VCaP (cell line): ENCODE results near the gene CTAGE1.
A peak's percentile ranks its signal among the peaks of the same experiment; 100 is the strongest.

Experiments
- H3K27ac ChIP-seq: fragments of 450-650 bp; 2 replicates; pipeline ENCODE4 v1.5.1; 2017
- CTCF ChIP-seq: fragments of 450-650 bp; conservative IDR thresholded peaks from 2 replicates; pipeline ENCODE4 v1.5.1; 2017; ENCODE audit warnings: mild to moderate bottlenecking, moderate library complexity

Gene CTAGE1

GRCh38 chr18:22387787-22388186 is 29.9 kb downstream of the CTAGE1 start:
- no peak overlapping the region; the same call in 1 of the 2 replicates for H3K27ac ChIP-seq
- TF ChIP-seq CTCF: no peak

GRCh38 chr18:22387364-22387763 is 30.4 kb downstream of the CTAGE1 start:
- no peak overlapping the region for H3K27ac ChIP-seq
- TF ChIP-seq CTCF: no peak

- no peak overlapping the region for H3K27ac ChIP-seq
Measured at GRCh38 chr18:22385718-22386117, 32.0 kb downstream of the CTAGE1 start.

GRCh38 chr18:22378672-22379282 is 38.9 kb downstream of the CTAGE1 start:
- peak; percentile 71 for TF ChIP-seq CTCF
- H3K27ac ChIP-seq: no peak overlapping the region

More at GRCh38 chr18:22385718-22386117, 32.0 kb downstream of the CTAGE1 start:
- no peak for TF ChIP-seq CTCF

GRCh38 chr18:22377769-22378168 is 39.9 kb downstream of the CTAGE1 start:
- H3K27ac ChIP-seq: no peak overlapping the region
- TF ChIP-seq CTCF: no peak

GRCh38 chr18:22370414-22370813 is 47.3 kb downstream of the CTAGE1 start:
- TF ChIP-seq CTCF: no peak
- H3K27ac ChIP-seq: no peak overlapping the region

GRCh38 chr18:22368021-22368420 is 49.7 kb downstream of the CTAGE1 start:
- no peak overlapping the region for H3K27ac ChIP-seq
- TF ChIP-seq CTCF: no peak
